Lower lobe of right lung (tissue), 2 donors: ENCODE results near the gene SYT17. TPM values are rescaled to one million over a fixed set of nuclear protein-coding genes. Genes with fewer than 3 reads are reported as not detected.

ENCODE experiments used
- ATAC-seq, 2 donors: fragments of 200-7000 bp; cut with Tn5 transposase; one replicate each; pipeline ENCODE4 v1.9.1; 2020 to 2022; ENCODE audit warnings: mild to moderate bottlenecking in 2 of 2, moderate library complexity in 2 of 2
- DNase-seq: peaks from one replicate; pipeline ENCODE4 v3.0.0-alpha.2; 2020
- H3K27ac ChIP-seq: fragments of 200-600 bp; one replicate; pipeline ENCODE4 v1.8.0; 2022
- H3K27me3 ChIP-seq: fragments of 200-600 bp; one replicate; pipeline ENCODE4 v1.8.0; 2022; ENCODE audit warnings: low read depth
- H3K36me3 ChIP-seq: fragments of 200-600 bp; one replicate; pipeline ENCODE4 v1.8.0; 2022; ENCODE audit warnings: mild to moderate bottlenecking
- H3K4me1 ChIP-seq: fragments of 200-600 bp; one replicate; pipeline ENCODE4 v1.8.0; 2022
- H3K4me3 ChIP-seq: fragments of 200-600 bp; one replicate; pipeline ENCODE4 v1.8.0; 2022; ENCODE audit warnings: mild to moderate bottlenecking
- H3K9me3 ChIP-seq: fragments of 200-600 bp; one replicate; pipeline ENCODE4 v1.8.0; 2022
- intact Hi-C: fragments of 100-400 bp; cut with DNase I; formaldehyde crosslinking; loops from one replicate; pipeline ENCODE4 v1.11.0; 2022
- total RNA-seq: library from RNA; stranded (reverse); fragmentation: NEBNext Ultra II Directional; extraction: Animal tissue kit (Norgen Biotek cat#: 25700); gene quantifications from one replicate; pipeline ENCODE4 v1.2.1, GENCODE V29; 2021
- TF ChIP-seq, protein P1 (sequence below): fragments of 200-600 bp; IDR thresholded peaks from one replicate; pipeline ENCODE4 v1.8.0; 2022; ENCODE audit warnings: antibody characterized with exemption, mild to moderate bottlenecking
- donor health status: DM: no; HTN: yes; CAD: no; lungs with severe emphysema.

Gene SYT17
- total RNA-seq, 1 donor from 2014 or later = 11.8 TPM

DNA sequence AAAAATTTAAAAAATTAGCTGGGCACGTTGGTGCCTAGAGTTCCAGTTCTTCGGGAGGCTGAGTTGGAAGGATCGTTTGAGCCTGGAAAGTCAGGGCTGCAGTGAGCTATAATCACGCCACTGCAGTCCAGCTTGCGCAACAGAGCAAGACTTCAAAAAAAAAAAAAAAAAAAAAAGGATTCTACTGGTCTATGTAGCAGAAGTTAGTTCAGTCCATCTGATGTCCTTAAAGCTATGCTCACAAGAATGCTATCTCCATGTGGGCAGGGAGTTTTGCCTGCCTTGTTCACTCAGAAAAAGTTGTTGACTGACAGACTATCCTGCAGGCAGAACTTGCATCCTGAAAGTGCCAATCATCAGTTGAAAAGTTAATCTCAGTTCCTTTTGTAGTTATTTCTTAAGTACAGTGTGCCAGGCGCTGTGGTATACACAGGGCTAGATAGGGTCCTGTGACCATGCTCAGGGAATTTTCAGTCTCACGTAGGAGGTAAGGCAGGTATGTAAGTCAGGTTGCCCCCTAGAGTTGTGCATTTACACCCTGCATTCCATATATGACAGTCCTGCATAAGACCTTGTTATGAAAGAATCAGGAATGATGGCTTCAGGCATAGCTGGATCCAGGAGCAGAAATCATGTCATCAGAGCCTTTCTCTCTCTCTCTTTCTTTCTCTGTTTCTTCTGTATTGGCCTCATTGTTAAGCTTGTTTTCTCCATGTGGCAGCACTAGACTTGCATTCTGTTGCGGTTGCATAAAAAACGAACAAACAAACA, 7.6 kb downstream of the SYT17 start:
- no peak overlapping the region for H3K4me3 ChIP-seq
- no peaks in the 10 kb centered on the region for H3K27me3 ChIP-seq
- H3K4me1 ChIP-seq = peaks cover 10% of the 10 kb centered on the region
- no peaks in the 10 kb centered on the region for H3K36me3 ChIP-seq
- H3K9me3 ChIP-seq = no peaks in the 10 kb centered on the region
- H3K27ac ChIP-seq = no peak overlapping the region
- ATAC-seq (no peak), DNase-seq (no peak)
- TF ChIP-seq, protein P1, sequence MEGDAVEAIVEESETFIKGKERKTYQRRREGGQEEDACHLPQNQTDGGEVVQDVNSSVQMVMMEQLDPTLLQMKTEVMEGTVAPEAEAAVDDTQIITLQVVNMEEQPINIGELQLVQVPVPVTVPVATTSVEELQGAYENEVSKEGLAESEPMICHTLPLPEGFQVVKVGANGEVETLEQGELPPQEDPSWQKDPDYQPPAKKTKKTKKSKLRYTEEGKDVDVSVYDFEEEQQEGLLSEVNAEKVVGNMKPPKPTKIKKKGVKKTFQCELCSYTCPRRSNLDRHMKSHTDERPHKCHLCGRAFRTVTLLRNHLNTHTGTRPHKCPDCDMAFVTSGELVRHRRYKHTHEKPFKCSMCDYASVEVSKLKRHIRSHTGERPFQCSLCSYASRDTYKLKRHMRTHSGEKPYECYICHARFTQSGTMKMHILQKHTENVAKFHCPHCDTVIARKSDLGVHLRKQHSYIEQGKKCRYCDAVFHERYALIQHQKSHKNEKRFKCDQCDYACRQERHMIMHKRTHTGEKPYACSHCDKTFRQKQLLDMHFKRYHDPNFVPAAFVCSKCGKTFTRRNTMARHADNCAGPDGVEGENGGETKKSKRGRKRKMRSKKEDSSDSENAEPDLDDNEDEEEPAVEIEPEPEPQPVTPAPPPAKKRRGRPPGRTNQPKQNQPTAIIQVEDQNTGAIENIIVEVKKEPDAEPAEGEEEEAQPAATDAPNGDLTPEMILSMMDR = no peak
- intact Hi-C loops = no loop called here

DNA sequence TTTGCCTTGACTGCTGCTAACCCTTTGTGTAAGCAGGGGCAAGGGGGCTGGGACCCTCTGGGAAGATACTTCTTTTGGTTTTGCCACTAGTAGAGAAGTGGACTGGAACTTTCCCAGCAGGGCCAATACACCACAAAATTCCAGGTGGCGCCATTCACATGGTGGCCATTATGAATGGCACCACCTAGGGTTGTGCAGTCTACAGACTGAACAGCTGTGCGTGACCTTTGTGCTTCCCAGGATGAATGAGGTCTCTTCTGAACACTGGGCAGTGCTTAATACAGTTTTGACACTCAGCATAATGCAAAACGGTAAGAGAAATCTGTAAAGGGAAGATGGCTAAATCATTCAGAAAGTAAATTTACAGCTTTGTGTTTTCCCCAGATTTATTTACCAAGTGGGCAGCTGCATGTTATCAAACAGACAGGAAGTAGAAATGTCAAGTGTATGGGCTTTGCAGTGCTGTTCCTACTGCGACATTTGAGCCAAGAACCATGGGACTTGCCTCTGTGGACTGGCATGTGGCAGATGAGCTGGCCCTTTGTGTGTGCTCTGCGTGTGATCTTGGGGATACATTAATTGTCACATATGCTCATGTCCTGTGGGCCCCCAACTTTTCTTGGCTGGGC, 9.2 kb downstream of the SYT17 start:
- Histone ChIP-seq H3K27me3 (no peaks in the 10 kb centered on the region), H3K4me3 (no peak overlapping the region), H3K4me1 (peaks cover 10% of the 10 kb centered on the region), H3K36me3 (no peaks in the 10 kb centered on the region), H3K27ac (no peak overlapping the region), H3K9me3 (no peaks in the 10 kb centered on the region)
- ATAC-seq = no peak
- TF ChIP-seq, protein P1 = no peak
- DNase-seq = no peak
- intact Hi-C loops = no loop called here

DNA sequence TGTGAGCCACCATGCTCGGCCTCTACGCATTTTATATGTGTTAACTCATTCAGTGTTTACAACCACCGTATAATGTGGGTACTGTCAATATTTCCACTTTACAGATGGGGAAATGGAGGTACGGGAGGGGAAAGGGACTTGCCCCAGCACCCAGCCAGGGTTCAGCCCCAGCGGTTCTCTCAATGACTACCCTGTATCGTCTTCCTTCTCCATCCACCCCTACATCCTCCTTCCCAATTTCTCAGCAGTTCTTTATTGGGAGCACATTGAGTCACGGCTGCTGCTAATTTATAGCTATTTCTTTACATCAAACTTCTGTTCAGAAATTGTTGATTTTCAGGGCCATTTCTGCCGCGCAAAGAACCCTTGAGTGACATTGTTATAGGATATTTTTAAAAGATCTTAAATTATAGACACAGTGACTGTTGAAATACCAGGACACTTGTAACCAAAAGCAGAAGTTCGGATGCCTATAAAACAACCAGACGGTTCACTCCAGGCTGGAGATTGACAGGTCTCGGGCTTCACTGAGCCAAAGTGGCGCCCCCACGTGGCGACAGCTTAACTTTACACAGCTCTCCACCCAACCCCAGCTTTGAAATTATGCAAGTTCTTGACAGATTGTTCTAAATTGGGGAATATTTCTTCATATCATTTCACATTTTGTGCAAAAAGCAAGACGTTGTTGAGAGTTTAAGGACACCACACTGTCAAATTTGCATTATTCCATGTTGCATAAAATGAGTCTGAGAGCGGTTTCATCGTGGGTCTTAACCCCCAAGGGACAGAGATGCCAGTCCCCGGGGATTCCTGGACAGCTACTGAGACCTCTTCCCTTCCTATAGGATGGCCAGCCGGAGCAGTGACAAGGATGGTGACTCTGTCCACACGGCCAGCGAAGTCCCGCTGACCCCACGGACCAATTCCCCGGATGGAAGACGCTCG, 11.8 kb downstream of the SYT17 start:
- Histone ChIP-seq H3K36me3 (peaks cover 5% of the 10 kb centered on the region), H3K4me1 (peaks cover 30% of the 10 kb centered on the region), H3K4me3 (no peak overlapping the region), H3K9me3 (no peaks in the 10 kb centered on the region), H3K27me3 (no peaks in the 10 kb centered on the region), H3K27ac (no peak overlapping the region)
- TF ChIP-seq, protein P1 = peak; percentile 80
- intact Hi-C loops = no loop called here
- DNase-seq (peak; percentile 83), ATAC-seq (peak; percentile 79 to 83)

DNA sequence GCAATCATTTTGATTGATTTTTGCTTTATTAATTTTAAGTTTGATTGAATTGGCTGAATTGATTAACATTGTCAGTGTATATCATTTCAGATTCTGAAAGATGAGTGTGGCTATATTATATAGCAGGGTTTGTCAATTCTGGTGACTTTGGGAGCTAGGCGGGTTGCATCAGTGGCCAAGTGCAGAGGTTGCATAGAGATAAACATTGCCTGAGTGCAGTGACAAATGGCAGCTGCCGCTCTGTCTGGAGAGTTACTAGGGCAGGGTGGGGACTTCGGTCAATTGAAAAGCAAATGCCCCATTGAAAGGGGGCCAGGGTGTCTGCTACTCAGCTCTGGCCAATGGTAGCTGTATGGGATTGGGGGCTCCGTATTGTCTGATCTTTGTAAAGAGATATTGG, 12.7 kb downstream of the SYT17 start:
- intact Hi-C loops = no loop called here
- H3K9me3 ChIP-seq = no peaks in the 10 kb centered on the region
- H3K27me3 ChIP-seq = no peaks in the 10 kb centered on the region
- TF ChIP-seq, protein P1 = no peak
- H3K4me3 ChIP-seq = no peak overlapping the region
- peaks cover 5% of the 10 kb centered on the region for H3K36me3 ChIP-seq
- H3K4me1 ChIP-seq = peaks cover 31% of the 10 kb centered on the region
- ATAC-seq (no peak), DNase-seq (no peak)
- H3K27ac ChIP-seq = no peak overlapping the region

DNA sequence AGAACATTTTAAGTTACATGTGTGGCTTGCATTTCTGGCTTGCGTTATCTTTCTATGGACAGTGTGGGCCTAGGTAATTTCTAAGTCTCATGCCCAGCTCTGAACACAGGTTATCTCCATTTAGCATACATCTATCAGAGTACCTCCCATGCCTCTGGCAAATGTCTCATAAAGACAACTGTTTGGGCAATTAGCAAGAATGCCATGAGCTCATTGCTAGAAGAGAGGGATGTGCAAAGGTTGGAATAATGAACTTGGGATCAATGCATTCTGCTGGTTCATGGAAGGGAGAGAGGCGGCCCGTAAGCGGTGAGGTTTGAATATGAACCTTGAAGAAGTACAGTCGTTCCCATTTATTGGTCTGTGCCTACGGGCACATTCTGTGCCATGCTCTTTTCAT, 14.4 kb downstream of the SYT17 start:
- TF ChIP-seq, protein P1 = no peak
- Histone ChIP-seq H3K4me3 (no peak overlapping the region), H3K4me1 (peaks cover 31% of the 10 kb centered on the region), H3K9me3 (no peaks in the 10 kb centered on the region), H3K36me3 (peaks cover 5% of the 10 kb centered on the region), H3K27me3 (no peaks in the 10 kb centered on the region), H3K27ac (no peak overlapping the region)
- ATAC-seq (no peak), DNase-seq (no peak)
- intact Hi-C loops = no loop called here
